ENCODE measurements around the gene SOX13. TPM values are rescaled to one million over a fixed set of nuclear protein-coding genes. Genes with fewer than 3 reads are reported as not detected.

SOX13 gene
- total and polyA plus RNA-seq, 9 of the 15 experiments (the other 6 are each of a cell fraction or from before 2014, with no cell fraction given): 0.03 to 0.35 (median 0.06) TPM; not detected in 5

DNA sequence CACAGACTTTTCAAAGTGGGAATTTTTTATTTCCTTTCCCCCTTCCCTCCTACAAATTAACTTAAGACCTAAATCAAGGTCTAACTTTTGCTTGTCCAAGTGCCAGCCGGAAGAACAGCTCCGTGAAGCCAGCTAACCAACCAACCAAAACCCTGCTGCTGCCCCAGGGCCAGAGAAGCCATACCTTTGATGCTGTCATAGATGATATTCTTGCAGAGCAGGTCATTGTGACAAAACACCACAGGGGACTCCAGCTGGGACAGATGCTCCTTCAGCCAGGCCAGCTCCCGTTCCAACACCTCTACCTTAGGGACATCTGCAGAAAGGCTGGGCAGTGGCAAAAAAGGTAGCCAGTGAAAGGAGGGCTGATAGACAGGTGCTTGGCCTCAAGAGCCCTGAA lies 68.2 kb downstream of the SOX13 start:
- Histone ChIP-seq H3K27me3 (ENCODE audit: control insufficient read depth in 2 of 2, insufficient read depth in 2 of 2, low read length in 2 of 2) (peaks cover 22 to 48% of the 10 kb centered on the region in 2 experiments; a peak in 3 of 5 replicates), H3K4me1 (replicated peaks in 1 of 2; ENCODE audit: control insufficient read depth in 2 of 2, insufficient read depth in 2 of 2, low read length in 2 of 2) (no peaks in the 10 kb centered on the region), H3K4me2 (ENCODE audit: insufficient read depth, low read length) (no peak overlapping the region), H3K4me3 (no peak overlapping the region), H4K20me1 (replicated peaks; ENCODE audit: control insufficient read depth, insufficient read depth, low read length) (peaks cover 12% of the 10 kb centered on the region; the same call in 1 of the 2 replicates), H3K79me2 (ENCODE audit: control insufficient read depth, insufficient read depth, low read length) (no peaks in the 10 kb centered on the region), H3K9me3 (replicated peaks; ENCODE audit: control insufficient read depth, insufficient read depth, low read depth, low read length) (no peaks in the 10 kb centered on the region), H3K36me3 (ENCODE audit: control insufficient read depth, insufficient read depth, low read length) (no peaks in the 10 kb centered on the region), H3K27ac (ENCODE audit: extremely low read depth, low read depth, low read length) (no peak overlapping the region), H3K9ac (ENCODE audit: insufficient read depth in 1 of 2, low read depth in 2 of 2, low read length in 2 of 2) (no peak overlapping the region), H3K9me1 (ENCODE audit: control insufficient read depth, insufficient read depth, low read length) (no peaks in the 10 kb centered on the region), H2AFZ (ENCODE audit: low read depth, low read length) (no peak overlapping the region)
- POLR2A ChIA-PET: interaction anchor here (0.6 to 1.1 kb wide), 2 partner anchors 11 to 230 kb away, joined by 3 read pairs; no protein-coding TSS in a partner anchor
- in situ Hi-C loops (cut with MboI): no loop called here
- intact Hi-C loops (cut with micrococcal nuclease): no loop called here
- FAIRE-seq (no peak), ATAC-seq (no peak), DNase-seq (ENCODE audit: extremely low read depth in 1 of 4, low spot score in 3 of 4) (no peak)
- CTCF ChIA-PET (ENCODE audit: low intra/inter-chr PET ratio): no interaction called here
- 0% methylated on average over 3 of the region's 3 CpGs for WGBS (ENCODE audit: insufficient coverage, low coverage, missing lambda C conversion rate)
- TF ChIP-seq, protein P1, sequence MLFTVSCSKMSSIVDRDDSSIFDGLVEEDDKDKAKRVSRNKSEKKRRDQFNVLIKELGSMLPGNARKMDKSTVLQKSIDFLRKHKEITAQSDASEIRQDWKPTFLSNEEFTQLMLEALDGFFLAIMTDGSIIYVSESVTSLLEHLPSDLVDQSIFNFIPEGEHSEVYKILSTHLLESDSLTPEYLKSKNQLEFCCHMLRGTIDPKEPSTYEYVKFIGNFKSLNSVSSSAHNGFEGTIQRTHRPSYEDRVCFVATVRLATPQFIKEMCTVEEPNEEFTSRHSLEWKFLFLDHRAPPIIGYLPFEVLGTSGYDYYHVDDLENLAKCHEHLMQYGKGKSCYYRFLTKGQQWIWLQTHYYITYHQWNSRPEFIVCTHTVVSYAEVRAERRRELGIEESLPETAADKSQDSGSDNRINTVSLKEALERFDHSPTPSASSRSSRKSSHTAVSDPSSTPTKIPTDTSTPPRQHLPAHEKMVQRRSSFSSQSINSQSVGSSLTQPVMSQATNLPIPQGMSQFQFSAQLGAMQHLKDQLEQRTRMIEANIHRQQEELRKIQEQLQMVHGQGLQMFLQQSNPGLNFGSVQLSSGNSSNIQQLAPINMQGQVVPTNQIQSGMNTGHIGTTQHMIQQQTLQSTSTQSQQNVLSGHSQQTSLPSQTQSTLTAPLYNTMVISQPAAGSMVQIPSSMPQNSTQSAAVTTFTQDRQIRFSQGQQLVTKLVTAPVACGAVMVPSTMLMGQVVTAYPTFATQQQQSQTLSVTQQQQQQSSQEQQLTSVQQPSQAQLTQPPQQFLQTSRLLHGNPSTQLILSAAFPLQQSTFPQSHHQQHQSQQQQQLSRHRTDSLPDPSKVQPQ (CRISPR knock-in tag; IDR thresholded peaks at IDR 0.05; ENCODE audit: borderline replicate concordance): no peak
- TF ChIP-seq GTF2E2 (tag; IDR thresholded peaks at IDR 0.05): no peak
- no peak for TF ChIP-seq BCL6 (CRISPR knock-in tag; IDR thresholded peaks at IDR 0.05)
- TF ChIP-seq CTBP1 (IDR thresholded peaks at IDR 0.05; ENCODE audit: borderline replicate concordance): no peak
- TF ChIP-seq GATAD2A (IDR thresholded peaks at IDR 0.05): no peak
- no peak for TF ChIP-seq EWSR1 (IDR thresholded peaks at IDR 0.05; ENCODE audit: borderline replicate concordance, low read depth, partially characterized antibody)
- TF ChIP-seq PTTG1 (tag; IDR thresholded peaks at IDR 0.05; ENCODE audit: low read depth): no peak
- no peak for TF ChIP-seq ZNF79 (CRISPR knock-in tag; IDR thresholded peaks at IDR 0.05; ENCODE audit: low read depth)
- TF ChIP-seq C11orf30 (IDR thresholded peaks at IDR 0.05; ENCODE audit: low read depth): no peak
- TF ChIP-seq ZSCAN32 (CRISPR knock-in tag; IDR thresholded peaks at IDR 0.05): no peak
- TF ChIP-seq BHLHE40 (IDR thresholded peaks at IDR 0.05; ENCODE audit: low read length): no peak
- no peak for TF ChIP-seq HNRNPL (IDR thresholded peaks at IDR 0.05; ENCODE audit: low read depth, low read length)
- TF ChIP-seq, protein P2, sequence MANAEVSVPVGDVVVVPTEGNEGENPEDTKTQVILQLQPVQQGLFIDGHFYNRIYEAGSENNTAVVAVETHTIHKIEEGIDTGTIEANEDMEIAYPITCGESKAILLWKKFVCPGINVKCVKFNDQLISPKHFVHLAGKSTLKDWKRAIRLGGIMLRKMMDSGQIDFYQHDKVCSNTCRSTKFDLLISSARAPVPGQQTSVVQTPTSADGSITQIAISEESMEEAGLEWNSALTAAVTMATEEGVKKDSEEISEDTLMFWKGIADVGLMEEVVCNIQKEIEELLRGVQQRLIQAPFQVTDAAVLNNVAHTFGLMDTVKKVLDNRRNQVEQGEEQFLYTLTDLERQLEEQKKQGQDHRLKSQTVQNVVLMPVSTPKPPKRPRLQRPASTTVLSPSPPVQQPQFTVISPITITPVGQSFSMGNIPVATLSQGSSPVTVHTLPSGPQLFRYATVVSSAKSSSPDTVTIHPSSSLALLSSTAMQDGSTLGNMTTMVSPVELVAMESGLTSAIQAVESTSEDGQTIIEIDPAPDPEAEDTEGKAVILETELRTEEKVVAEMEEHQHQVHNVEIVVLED (CRISPR knock-in tag; IDR thresholded peaks at IDR 0.05): no peak
- TF ChIP-seq PPARD (CRISPR knock-in tag; IDR thresholded peaks at IDR 0.05): no peak
- no TSS peak for BruUV-seq (replicated peaks)
